HG03280 (cell line): ENCODE results near the gene KMT2C.
"Not testable (repeated sequence)": the region's sequence is repeated elsewhere in the genome, so short reads cannot be mapped to it uniquely, and the experiment has no call there.

Experiments
- ATAC-seq: cut with Tn5 transposase; IDR thresholded peaks from one replicate; pipeline ENCODE4 v1.9.1; 2021; ENCODE audit warnings: mild to moderate bottlenecking, moderate library complexity; ENCODE audit not compliant: unreplicated experiment

The KMT2C gene

DNA sequence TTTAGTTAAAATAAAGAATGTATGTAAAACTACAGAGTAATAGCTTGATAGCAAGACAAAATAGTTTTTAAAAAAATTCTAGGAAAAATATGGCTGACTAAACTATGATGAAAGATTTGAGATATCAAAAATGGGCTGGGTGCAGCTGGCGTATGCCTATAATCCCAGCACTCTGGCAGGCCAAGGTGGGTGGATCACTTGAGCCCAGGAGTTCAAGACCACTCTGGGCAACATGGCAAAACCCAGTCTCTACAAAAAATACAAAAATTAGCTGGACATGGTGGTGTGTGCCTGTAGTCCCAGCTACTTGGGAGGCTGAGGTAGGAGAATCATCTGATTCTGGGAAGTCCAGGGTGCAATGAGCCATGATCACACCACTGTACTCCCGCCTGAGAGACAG lies 29.8 kb downstream of the KMT2C start:
- not testable (repeated sequence) for ATAC-seq

DNA sequence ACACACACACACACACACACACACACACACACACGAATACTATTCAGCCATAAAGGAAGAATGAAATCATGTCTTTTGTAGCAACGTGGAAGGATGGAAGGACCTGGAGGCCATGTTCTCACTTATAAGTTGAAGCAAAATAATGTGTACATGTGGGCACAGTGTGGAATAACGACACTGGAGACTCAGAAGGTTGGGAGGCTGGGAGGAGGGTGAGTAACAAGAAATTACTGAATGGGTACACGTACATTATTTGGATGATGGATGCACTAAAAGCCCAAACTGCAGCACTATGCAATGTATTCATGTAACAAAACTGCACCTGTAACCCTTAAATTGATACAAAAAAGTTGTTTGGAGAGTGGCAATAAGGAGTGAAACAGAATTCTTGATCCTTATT lies 32.1 kb downstream of the KMT2C start:
- no peak for ATAC-seq

DNA sequence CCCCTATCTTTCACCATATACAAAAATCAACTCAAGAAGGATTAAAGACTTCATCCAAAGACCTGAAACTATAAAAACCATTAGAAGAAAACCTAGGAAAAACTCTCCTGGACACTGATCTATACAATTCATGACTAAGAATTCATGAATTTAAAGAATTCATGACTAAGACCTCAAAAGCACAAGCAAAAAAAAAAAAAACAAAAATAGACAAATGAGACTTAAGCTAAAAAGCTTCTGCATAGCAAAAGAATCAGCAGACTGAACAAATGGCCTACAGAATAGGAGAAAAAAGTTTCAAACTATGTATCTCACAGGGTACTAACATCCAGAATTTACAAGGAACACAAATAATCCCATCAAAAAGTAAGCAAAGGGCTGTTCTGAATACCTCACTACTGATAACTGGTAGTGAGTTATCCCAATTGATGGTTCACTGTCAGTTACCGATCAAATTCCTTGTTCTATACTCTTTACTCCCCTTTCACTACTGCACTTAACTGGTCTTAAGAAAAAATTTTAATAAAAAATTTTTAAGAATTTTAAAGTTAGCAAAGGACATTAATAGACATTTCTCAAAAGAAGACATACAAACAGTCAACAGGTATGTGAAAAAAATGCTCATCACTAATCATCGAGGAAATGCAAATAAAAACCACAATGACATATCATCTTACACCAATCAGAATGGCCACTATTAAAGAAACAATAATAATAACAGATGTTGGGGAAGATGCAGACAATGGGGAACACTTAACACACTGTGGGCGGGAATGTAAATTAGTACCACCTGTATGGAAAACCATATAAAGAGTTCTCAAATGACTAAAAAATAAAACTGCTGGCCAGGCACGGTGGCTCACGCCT lies 33.2 kb downstream of the KMT2C start:
- ATAC-seq: no peak

DNA sequence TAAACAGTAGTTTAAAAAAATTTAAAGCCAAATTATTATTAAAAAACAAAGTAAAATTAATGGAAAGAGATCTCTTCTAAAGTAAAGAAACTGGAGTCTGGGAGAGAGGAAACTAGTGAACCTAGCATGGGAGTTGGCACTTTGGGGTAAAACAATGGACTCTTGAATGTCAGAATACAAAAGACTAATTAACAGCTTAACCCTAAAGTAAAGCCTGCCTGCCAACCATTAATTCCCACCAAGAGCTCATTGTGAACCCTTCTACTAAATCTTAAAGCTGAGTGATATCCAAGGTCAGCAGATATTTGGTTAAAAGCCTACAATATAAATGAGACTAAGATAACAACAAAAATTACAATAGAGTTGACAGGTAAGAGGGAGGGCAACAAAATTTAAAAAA lies 36.5 kb downstream of the KMT2C start:
- ATAC-seq: no peak

DNA sequence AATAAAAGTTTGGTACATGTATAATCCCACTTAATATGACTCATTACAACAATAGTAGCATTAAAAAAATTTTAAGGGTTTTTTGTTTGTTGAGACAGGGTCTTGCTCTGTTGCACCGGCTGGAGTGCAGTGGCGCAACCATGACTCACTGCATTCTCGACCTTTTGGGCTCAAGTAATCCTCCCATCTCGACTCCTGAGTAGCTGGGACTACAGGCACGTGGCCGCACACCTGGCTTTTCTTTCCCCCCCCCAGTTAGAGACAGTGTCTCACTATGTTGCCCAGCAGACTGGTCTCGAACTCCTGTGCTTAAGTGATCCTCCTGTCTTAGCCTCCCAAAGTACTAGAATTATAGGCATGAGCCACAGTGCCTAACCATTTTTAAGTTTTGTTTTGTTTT lies 40.7 kb downstream of the KMT2C start:
- no peak for ATAC-seq

DNA sequence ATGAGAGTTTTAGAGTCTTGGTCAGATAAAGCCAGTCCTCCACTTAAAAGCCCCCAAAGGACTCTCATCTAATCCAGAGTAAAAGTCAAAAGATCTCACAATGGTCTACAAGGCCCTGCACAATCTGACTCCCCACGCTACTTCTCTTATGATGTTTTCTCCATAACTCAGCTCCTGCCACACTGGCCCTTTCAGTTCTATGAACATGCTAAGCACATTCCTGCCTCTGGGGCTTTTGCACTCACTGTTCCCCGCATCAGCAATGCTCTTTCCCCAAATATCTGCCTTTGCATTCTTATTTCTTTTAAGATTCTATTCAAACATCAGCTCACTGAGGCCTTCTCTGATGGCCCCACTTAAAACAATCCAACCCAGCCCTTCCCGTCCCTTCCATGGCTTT lies 41.6 kb downstream of the KMT2C start:
- ATAC-seq: not testable (repeated sequence)

DNA sequence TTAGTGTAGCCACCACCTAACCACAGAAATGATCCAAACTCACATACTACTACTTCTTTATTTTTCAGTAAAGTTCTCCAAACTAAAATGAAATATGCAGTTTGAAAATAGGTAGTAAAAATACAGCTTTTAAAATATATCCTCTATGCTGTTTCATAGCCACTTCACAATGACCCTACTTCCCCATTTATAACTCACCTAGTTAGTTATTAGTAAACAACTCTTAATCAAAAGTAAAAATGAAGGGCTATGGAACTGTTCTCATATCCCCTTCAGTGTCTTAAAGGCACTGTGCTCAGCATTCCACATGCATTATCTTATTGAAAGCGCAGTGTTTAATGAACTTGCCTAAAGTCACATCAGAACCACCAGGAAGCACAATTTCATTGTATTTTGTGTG lies 43.5 kb downstream of the KMT2C start:
- no peak for ATAC-seq

DNA sequence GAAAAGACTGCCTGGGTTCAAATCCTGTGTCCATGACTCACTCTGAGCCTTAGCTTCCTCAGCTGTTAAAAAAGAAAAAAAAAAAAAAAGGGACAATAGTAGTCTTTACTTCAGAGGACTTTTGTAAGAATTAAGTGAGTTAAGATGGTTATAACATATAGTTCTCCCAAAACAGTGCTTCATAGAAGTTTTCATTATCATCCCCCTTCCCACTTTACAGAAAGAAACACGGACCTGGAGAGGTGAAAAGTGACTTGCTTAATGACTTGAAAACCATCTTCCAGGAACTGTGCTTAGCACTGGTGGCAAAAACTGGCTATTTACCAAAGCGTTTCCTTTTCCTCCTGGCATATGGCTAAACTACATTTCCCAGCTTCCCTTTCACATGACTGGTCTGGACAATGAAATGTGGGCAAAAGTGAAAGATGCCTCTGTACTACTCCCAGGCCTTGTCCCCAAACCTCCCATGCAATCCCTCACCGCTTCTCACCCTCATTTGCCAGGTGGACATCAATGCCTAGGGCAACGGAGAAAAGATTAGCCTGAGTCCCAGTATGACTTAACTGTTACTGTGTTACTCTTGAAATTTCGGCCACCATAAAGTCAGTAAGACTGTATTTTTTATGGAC lies 49.6 kb downstream of the KMT2C start:
- not testable (repeated sequence) for ATAC-seq

DNA sequence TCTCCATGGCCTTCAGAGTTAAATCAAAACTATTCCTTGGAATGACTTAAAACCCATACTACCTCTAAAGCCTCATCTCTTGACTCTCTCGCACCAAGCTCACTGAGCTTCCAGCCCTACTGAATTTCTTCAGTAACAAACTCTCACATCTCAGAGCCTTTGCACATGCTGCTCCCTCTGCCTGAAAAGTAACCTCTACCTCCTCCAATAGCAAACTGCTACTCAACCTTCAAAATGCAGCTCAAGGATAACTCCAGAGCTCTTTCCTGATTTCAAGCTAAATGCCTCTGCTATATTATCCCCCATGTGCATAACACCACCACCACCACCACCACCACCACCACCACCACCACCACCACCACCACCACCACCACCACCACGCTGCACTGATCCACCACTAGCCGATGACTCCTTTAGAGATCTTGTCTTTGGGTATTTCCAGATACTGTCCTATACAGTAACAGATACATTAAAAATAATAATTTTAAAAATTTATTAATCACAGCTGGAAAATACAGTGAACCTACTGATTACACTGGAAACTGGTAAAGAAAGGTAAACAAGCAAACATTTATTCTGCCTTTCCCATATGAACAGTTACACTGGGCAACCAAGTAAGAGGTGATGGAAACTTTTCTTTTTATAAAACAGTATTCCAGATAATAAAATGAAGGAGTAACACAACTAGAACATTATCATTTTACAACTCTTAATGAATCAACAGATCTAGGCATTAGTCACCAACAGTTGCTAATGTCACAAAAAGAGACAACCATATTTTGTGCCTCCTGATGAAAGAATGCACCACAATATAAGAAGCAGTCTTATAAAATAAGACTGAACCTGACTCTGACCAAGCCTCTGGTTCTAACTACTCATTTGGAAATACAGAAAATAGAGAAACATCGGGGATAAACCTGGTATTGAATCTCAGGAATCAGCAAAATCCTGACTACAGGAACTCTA lies 51.3 kb downstream of the KMT2C start:
- not testable (repeated sequence) for ATAC-seq

DNA sequence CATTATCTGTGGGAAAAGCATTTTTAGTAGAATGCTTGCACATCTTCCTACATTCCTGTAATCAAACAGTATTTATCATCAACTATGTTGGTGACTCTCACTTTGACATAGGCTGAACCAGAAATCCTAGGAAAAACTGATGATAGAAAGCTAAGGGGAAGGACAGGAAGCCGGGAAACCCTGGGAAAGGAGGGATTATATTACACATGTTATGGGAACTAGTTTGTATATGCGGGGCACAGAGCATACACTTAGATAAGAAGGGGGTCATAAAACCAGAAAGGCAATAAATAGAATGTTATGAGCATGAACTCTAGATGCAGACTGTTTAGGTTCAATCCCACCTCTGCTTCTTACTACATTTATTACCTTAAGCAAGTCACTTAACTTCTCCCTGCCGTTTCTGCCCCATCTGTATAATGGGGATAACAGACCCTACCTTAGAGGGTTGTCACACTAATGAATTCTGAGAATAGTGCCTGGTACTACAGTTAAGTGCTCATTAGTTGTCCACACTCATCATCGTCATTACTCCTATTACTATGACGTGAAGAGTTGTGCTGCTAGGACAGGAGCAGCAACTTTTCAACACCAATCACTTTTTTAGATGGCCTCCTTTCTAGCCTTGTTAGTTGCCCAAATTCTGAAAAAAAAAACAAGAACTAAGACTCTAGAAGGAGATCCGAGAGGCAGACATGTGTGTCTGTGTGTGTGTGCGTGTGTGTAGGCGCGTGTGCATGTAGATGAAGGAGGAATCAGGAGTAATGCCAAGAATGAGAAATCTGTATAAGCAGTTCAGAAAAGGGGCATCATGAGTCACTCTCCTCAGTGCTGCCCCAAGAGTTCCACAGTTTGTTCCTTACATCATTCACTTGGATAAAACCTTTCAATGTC lies 52.2 kb downstream of the KMT2C start:
- ATAC-seq: no peak

DNA sequence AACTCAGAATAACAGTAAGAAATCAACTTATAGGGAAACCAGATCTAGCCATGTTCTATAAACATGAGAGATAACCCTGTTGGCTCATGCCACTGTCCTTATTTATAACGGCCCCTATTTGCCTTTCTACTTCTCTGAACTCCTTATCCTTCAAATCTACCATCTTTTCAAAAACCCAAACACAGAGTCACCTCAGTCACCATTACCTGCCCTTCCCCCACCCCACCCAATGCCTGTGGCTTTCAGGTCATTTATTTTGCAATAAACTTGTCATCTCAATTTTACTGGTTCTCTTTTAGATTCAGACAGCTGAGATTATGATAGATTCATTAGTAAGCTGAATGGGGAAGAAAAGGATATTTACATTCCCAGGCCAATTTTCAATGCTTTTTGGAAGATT lies 53.6 kb downstream of the KMT2C start:
- ATAC-seq: no peak

DNA sequence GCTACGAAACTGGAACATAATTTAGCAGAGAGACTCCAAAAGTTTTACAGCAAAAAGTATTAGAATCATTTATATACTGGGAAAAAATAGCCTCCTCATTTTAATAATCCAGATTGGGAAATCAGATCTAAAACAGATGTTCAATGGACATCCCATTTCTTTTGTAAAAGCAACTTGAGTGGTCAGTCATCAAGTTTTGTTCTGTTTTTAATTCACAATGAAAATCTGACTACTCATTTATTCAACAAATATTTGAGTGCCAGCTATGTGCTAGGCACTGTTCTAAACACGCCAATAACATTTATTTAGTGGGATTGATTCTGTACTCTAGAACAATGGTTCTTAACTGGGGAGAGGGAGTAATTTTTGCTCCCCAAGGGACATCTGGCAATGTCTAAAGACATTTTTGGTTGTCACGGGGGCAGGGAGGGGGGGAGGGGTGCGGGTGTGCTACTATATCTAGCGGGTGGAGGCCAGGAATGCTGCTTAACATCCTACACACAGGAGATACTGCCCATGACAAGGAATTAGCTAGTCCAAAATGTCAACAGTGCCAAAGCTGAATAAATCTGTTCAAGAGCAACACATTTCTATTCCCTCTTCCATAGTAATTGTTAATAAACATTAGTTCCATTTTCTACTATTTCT lies 54.7 kb downstream of the KMT2C start:
- ATAC-seq: not testable (repeated sequence)

DNA sequence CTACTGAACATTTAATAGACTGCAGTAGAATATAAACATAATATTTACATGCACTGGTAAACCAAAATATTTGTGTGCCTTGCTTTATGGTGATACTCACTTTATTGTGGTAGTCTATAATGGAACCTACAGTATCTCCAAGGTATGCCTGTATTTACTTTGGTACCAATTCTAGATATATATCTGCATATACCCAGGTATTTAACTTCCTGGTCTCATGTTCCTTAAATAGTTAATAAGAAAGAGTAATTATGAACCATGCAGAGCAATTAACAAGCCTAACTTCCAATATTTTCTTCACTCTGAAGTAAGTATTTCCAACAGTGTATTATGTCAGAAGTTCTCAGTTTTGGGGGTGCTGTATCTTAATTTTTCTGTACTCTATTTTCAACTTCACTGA lies 57.3 kb downstream of the KMT2C start:
- ATAC-seq: not testable (repeated sequence)

DNA sequence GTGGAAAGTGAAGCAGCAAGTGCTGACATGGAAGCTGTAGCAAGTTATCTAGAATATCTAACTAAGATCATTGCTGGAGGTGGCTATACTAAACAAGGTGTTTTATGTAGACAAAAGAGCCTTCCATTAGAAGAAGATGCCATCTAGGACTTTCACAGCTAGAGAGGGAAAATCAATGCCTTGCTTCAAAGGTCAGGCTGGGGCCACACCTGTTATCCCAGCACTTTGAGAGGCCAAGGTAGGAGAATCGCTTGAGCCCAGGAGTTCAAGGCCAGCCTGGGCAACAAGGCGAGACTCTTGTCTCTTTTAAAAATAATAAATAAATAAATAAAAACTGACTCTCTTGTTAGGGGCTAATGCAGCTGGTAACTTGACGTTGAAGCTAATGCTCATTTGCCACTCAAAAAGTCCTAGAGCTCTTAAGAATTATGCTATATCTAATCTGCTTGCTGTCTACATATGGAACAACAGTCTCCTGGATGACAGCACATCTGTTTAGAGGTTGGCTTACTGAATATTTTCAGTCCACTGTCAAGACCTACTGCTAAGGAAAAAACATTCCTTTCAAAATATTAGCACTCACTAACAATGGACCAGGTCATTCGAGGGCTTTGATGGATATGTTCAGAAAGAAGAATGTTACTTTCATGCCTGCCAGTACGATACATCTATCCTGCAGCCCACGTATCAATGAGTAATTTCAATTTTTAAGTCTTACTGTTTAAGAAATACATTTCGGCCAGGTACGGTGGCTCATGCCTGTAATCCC lies 58.9 kb downstream of the KMT2C start:
- not testable (repeated sequence) for ATAC-seq

DNA sequence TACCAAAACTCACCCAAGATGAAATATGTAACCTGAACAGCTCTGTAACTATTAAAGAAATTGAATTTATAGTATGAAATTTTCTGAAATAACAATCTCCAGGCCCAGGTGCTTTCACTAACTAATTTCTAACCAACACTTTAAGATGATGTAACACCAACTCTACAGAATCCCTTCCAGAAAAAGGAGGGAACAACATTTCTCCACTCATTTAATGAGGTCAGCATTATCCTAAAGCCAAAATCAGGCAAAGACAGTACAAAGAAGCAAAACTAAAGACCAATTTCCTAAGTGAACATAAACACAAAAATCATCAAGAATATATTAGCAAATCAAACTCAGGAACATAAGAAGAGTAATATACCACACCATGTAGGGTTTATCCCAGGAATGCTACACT lies 65.5 kb downstream of the KMT2C start:
- ATAC-seq: no peak

DNA sequence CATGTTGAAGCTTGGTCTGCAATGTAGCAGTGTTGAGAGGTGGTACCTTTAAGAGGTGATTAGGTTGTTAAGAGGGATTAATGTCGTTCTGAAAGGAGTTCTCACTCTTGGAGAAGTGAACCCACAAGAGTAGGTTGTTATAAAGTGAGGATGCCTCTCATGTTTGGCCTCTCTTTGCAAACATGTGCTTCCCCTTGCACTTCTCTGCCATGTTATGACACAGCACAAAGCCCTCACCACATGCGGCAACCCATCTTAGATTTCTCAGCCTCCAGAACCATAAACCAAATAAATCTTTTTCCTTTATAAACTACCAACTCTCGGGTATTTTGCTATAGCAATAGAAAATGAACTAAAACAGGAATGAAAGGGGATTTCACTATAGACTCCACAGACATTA lies 66.3 kb downstream of the KMT2C start:
- ATAC-seq: no peak

DNA sequence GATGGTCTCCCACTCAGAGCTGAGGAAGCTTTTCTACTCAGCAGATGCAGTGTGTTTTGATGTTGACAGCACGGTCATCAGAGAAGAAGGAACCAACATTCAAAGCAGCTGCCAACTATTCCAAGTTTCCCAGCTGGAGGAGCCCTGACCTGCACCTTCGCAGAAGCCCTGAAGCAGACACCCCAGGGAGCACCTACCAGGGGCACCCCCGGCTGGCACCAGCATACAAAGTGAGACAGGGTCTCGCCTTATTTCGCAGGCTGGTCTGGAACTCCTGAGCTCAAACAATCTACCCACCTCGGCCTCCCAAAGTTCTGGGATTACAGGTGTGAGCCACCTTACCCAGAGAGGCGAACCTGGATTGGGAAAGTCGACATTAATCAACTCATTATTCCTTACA lies 68.6 kb downstream of the KMT2C start:
- no peak for ATAC-seq

DNA sequence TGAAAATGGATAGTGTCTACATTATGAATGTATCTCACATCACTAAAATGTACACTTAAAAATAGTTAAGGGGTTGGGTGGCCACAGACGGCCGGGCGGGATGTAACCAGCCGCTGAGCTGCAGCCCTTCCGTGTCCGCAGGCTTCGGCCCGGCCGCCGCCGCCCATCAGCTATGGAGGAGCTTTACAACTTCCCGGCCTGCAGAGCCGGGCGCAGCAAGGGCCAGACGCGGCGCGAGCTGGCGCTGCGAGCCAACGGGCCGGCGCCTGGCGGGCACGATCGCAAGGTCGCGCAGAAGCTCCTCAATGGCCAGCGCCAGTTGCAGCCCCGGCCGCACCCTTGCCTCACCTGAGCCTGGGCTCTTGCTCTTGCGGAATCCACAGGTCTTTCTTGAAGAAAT lies 69.1 kb downstream of the KMT2C start:
- ATAC-seq: no peak

DNA sequence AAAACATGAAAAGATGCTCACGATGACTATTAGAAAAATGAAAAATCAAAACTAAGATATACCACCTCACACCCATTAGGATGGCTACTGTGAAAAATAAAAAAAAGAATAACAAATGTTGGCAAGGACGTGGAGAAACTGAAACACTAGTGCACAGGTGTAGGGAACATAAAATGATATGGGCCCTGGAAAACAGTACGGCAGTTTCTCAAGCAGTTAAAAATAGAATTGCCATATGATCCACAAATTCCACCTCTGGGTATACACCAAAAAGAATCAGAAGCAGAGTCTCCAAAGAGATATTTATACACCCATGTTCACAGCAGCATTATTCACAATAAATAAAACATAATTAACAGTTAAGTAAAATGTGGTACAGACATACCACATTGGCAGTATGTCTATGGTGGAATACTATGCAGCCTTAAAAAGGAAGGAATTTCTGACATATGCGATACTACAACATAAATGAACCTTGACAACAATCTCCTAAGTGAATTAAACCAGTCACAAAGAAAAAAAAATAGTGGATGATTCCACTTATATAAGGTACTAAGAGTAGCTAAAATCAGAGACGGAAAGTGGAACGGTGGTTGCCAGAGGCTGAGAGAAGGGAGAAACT lies 69.7 kb downstream of the KMT2C start:
- no peak for ATAC-seq
